Transverse colon (tissue), 4 donors: Measurements from ENCODE around the gene PALLD. TPM values are rescaled to one million over a fixed set of nuclear protein-coding genes. Genes with fewer than 3 reads are reported as not detected.

Source experiments
- DNase-seq: peaks from one replicate; pipeline ENCODE4 v3.0.0-alpha.2; 2019
- H3K27ac ChIP-seq, 4 donors: fragments of 200-600 bp; sonication (generic); 2 replicates each; pipeline ENCODE4 v1.5.1; 2016 to 2018; ENCODE audit warnings: inconsistent platforms in 4 of 4
- H3K27me3 ChIP-seq: fragments of 200-600 bp; sonication (generic); 2 replicates; pipeline ENCODE4 v1.5.1; 2017; ENCODE audit warnings: inconsistent platforms
- H3K36me3 ChIP-seq, 4 donors: fragments of 200-600 bp; sonication (generic); 2 replicates each; pipeline ENCODE4 v1.5.1; 2017 to 2019; ENCODE audit warnings: inconsistent platforms in 4 of 4
- H3K4me1 ChIP-seq, 4 donors: fragments of 200-600 bp; sonication (generic); 2 replicates each; pipeline ENCODE4 v1.5.1; 2017 to 2020; ENCODE audit warnings: inconsistent platforms in 4 of 4
- H3K4me3 ChIP-seq, 4 donors: fragments of 200-600 bp; sonication (generic); 1 replicate in 1 of 4; 2 replicates in 3 of 4; pipeline versions ENCODE4 v1.5.1 to v1.6.1; 2017 to 2019; ENCODE audit warnings: inconsistent platforms in 4 of 4
- H3K9me3 ChIP-seq, 2 donors: fragments of 200-600 bp; sonication (generic); 2 replicates each; pipeline ENCODE4 v1.5.1; 2017 to 2019; ENCODE audit warnings: inconsistent platforms in 2 of 2
- CTCF ChIP-seq, 5 experiments: fragments of 200-600 bp in 3 of 5; fragments of 450-650 bp in 2 of 5; sonication (generic) in 3 of 5; IDR thresholded peaks; 1 replicate in 2 of 5; 2 replicates in 3 of 5; pipeline ENCODE4 v1.5.1; 2016 to 2017; ENCODE audit warnings: antibody characterized with exemption in 5 of 5, inconsistent platforms in 3 of 5, mild to moderate bottlenecking in 2 of 5, moderate library complexity in 1 of 5
- EP300 ChIP-seq: sonication (generic); formaldehyde crosslinking; IDR thresholded peaks from one replicate; pipeline ENCODE4 v1.6.1; 2017; ENCODE audit warnings: antibody characterized with exemption, low read depth
- POLR2A ChIP-seq: fragments of 450-650 bp; IDR thresholded peaks from one replicate; pipeline ENCODE4 v1.6.1; 2016; ENCODE audit warnings: antibody characterized with exemption, mild to moderate bottlenecking, moderate library complexity
- POLR2AphosphoS5 ChIP-seq, 3 donors: sonication (generic); formaldehyde crosslinking; IDR thresholded peaks; one replicate each; pipeline ENCODE4 v1.6.1; 2016; ENCODE audit warnings: antibody characterized with exemption in 3 of 3
- WGBS, 2 donors: methylation state at CpG; one replicate each; pipeline ENCODE4 v1.1.5; 2018; ENCODE audit warnings: low coverage in 1 of 2; 5-methylcytosine and 5-hydroxymethylcytosine counted together
- in situ Hi-C, 4 donors: fragments of 200-750 bp; cut with MboI; loops; one replicate each; pipeline versions ENCODE4 v1.15.0 to v1.15.1; 2017; ENCODE audit warnings: low sequenced_read_pairs in 3 of 4, low pct_ligation_motif_present in 1 of 4, low pct_unique_long_range_greater_than_20kb in 1 of 4
- intact Hi-C: fragments of 100-400 bp; cut with DNase I; formaldehyde crosslinking; loops from one replicate; pipeline ENCODE4 v1.15.1; 2023; ENCODE audit warnings: low total_unique reads
- total RNA-seq, 4 donors: library from RNA; depleted of rRNA; stranded (reverse); fragments of >200 nt; gene quantifications; one replicate each; pipeline ENCODE4 v1.1.0, GENCODE V29; 2016

Gene PALLD
- total RNA-seq, 4 donors from 2014 or later, result 230 to 309 (median 278) TPM

DNA sequence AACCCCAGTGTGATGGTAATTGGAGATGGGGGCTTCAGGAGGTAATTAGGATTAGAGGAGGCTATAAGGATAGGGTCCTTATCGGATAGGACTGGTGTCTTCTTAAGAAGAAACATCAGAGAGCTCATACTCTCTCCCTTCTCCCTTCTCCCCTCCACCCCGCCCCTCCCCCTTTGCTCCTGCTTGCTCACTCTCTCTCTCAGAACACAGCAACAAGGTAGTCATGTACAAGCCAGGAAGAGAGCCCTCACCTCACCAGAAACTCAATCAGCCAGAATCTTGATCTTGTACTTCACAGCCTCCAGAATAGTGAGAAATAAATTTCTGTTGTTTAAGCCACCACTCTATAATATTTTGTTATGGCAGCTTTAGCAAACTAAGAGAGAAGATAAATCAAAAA is 21.1 kb upstream of the PALLD start:
- Histone ChIP-seq H3K4me1 (peaks cover 0 to 31% (median 0%) of the 10 kb centered on the region in 4 donors), H3K9me3 (no peaks in the 10 kb centered on the region), H3K27me3 (no peaks in the 10 kb centered on the region), H3K36me3 (peaks cover 0 to 14% (median 5%) of the 10 kb centered on the region in 4 donors), H3K27ac (no peak overlapping the region), H3K4me3 (no peak overlapping the region)
- TF ChIP-seq EP300, result no peak
- TF ChIP-seq CTCF (IDR thresholded peaks at IDR 0.05), result no peak
- no peak for TF ChIP-seq POLR2AphosphoS5 (IDR thresholded peaks at IDR 0.05)
- no peak for TF ChIP-seq POLR2A
- intact Hi-C loops, result no loop called here
- 92 to 100% methylated on average over 1 to 2 of the region's 2 CpGs for WGBS, 2 donors
- in situ Hi-C loops, result loop anchor here in 1 of 4 donors (25.0 kb wide), 1 partner anchor 163 kb away; the partner anchor contains the start of gene DDX60
- no peak for DNase-seq

DNA sequence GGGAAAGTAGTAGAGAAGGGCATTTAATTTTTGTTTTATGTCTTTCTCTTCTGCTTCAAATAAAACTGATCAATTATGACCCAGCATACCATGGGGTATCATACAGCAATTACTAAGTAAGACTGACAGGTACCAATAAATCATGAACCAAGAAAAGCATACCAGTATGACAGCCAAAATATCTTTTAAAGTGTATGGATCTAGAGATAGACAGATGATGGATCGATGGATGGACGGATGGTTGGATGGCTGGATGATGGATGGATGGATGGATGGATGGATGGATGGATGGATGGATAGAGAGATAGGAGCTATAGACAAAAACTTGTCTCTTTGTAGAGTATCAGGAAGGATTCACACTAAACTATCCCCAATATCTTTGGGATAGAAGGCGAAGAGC is 18.0 kb upstream of the PALLD start:
- peaks cover 0 to 41% (median 1%) of the 10 kb centered on the region in 4 donors for H3K4me1 ChIP-seq
- no peak overlapping the region for H3K4me3 ChIP-seq
- no peak for DNase-seq
- WGBS, 2 donors, result 95 to 100% methylated on average over 3 of the region's 3 CpGs
- intact Hi-C loops (no loop called here), in situ Hi-C loops (loop anchor here in 1 of 4 donors (25.0 kb wide), 1 partner anchor 167 kb away; the partner anchor contains the start of gene DDX60)
- no peaks in the 10 kb centered on the region for H3K36me3 ChIP-seq
- no peaks in the 10 kb centered on the region for H3K9me3 ChIP-seq
- TF ChIP-seq POLR2AphosphoS5 (IDR thresholded peaks at IDR 0.05) (no peak), CTCF (IDR thresholded peaks at IDR 0.05) (no peak)
- H3K27me3 ChIP-seq, result no peaks in the 10 kb centered on the region
- H3K27ac ChIP-seq, result no peak overlapping the region

DNA sequence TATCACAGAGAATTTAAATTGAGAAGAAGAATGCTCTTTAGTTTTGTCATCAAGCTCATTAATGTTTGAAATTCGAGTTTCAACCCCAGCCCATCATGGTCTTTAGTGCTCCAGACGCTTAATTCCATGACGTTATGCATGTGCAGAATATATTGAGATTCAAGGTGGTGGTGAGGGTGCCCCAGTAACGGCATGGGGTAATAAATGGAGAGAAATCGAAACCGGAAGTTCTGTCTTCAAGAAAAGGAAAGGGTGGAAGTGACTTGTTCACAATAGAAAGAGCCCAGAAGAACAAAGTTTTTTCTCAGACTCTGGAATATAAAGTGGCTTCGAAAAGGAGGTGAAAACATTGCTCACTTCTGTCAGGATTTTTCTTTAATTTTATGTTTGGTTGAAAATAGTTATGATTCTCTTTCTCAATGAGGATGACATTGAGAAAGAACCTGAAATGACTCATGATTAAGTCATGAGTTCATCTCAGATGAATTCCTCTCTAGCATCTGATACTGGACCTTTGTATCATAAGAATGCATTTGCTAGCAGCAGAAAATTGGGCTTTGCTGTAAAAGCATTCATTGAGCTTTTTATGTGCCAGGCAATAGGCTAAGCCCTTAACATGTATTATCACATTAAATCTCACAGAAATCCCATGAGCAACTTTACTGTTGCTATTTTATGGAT is 15.8 kb upstream of the PALLD start:
- Histone ChIP-seq H3K27me3 (no peaks in the 10 kb centered on the region), H3K4me3 (peak overlapping the region; percentile 32 to 81 (median 68)), H3K9me3 (no peaks in the 10 kb centered on the region), H3K36me3 (no peaks in the 10 kb centered on the region), H3K27ac (peak overlapping the region; percentile 91 to 96 (median 94)), H3K4me1 (peaks cover 0 to 32% (median 1%) of the 10 kb centered on the region in 4 donors)
- intact Hi-C loops (no loop called here), in situ Hi-C loops (loop anchor here in 1 of 4 donors (25.0 kb wide), 1 partner anchor 169 kb away; the partner anchor contains the start of gene DDX60)
- peak; percentile 19 for DNase-seq
- whole genome bisulfite sequencing, 2 donors, result 3 to 5% methylated on average over 7 of the region's 7 CpGs
- TF ChIP-seq CTCF (IDR thresholded peaks at IDR 0.05) (no peak), POLR2A (no peak), POLR2AphosphoS5 (IDR thresholded peaks at IDR 0.05) (peak in 1 of 3 donors; percentile 32), EP300 (no peak)

- in situ Hi-C loops, result loop anchor here in 1 of 4 donors (25.0 kb wide), 1 partner anchor 172 kb away; the partner anchor contains the start of gene DDX60
- H3K9me3 ChIP-seq, result no peaks in the 10 kb centered on the region
These were observed 13.0 kb upstream of the PALLD start for GRCh38 chr4:168483811-168484210.

More at GRCh38 chr4:168483811-168484210, 13.0 kb upstream of the PALLD start:
- Histone ChIP-seq H3K4me1 (peaks cover 0 to 18% (median 1%) of the 10 kb centered on the region in 4 donors), H3K27ac (no peak overlapping the region), H3K36me3 (no peaks in the 10 kb centered on the region), H3K4me3 (no peak overlapping the region), H3K27me3 (no peaks in the 10 kb centered on the region)
- TF ChIP-seq EP300 (no peak), POLR2AphosphoS5 (IDR thresholded peaks at IDR 0.05) (no peak), CTCF (IDR thresholded peaks at IDR 0.05) (no peak), POLR2A (no peak)
- intact Hi-C loops, result no loop called here
- 93 to 94% methylated on average over 2 to 7 of the region's 7 CpGs for WGBS, 2 donors
- no peak for DNase-seq
